ENCODE results near the gene HASPIN.

GRCh38 chr17:3682033-3682432 is 41.7 kb upstream of the HASPIN start:
- TF ChIP-seq CTCF (IDR thresholded peaks at IDR 0.05) (no peak), POLR2A (IDR thresholded peaks at IDR 0.05) (no peak)

Data from right lobe of liver (tissue), 4 donors.